Endothelial cell of umbilical vein (primary cell): ENCODE measurements around the gene ABLIM2. TPM values are rescaled to one million over a fixed set of nuclear protein-coding genes. Genes with fewer than 3 reads are reported as not detected.

ENCODE experiments used
- BruUV-seq: library from RNA; stranded (reverse); fragments of 400-500 nt; replicated peaks from 2 replicates; lab custom pipeline; 2021; lab: Mats Ljungman, UMichigan
- CTCF ChIA-PET: fragments of 300-600, 350-600 bp; sonication (Branson Sonifier 250); formaldehyde crosslinking; loops from one replicate; lab custom pipeline; 2021; ENCODE audit warnings: antibody characterized with exemption, inconsistent platforms; lab: Charles Lee
- POLR2A ChIA-PET: fragments of 300-600, 350-600 bp; sonication (Branson Sonifier 250); formaldehyde crosslinking; loops from one replicate; lab custom pipeline; 2021; ENCODE audit warnings: antibody characterized with exemption, inconsistent platforms; lab: Charles Lee
- DNase-seq: peaks from one replicate; pipeline ENCODE4 v3.0.0-alpha.2; 2011; ENCODE audit warnings: low read depth, low spot score
- FAIRE-seq: peaks from 2 replicates; lab custom pipeline; 2011; peaks lifted over from hg19 to GRCh38; lab: Jason Lieb, UNC
- H2AFZ ChIP-seq: 2 replicates; pipeline ENCODE4 v1.6.0; 2012; ENCODE audit warnings: low read depth, low read length, control low read depth, inconsistent platforms
- H3K27ac ChIP-seq: 2 replicates; pipeline ENCODE4 v1.5.1; 2011; ENCODE audit warnings: low read depth, mild to moderate bottlenecking, control low read depth, low read length, moderate library complexity; ENCODE audit not compliant: insufficient read depth
- H3K27me3 ChIP-seq, 2 experiments: 2 replicates each; pipeline versions ENCODE4 v1.6.0 to v1.6.1; 2011; ENCODE audit warnings: low read length in 2 of 2, mixed read lengths in 1 of 2; ENCODE audit not compliant: control insufficient read depth in 2 of 2, insufficient read depth in 2 of 2
- H3K36me3 ChIP-seq, 2 experiments: 2 replicates in 1 of 2; 3 replicates in 1 of 2; pipeline ENCODE4 v1.5.1; 2011; ENCODE audit warnings: low read length in 2 of 2, mild to moderate bottlenecking in 1 of 2, moderate library complexity in 1 of 2; ENCODE audit not compliant: control insufficient read depth in 2 of 2, insufficient read depth in 2 of 2; ENCODE audit errors: extremely low read depth in 1 of 2
- H3K4me1 ChIP-seq: 3 replicates; pipeline ENCODE4 v1.5.1; 2011; ENCODE audit warnings: mild to moderate bottlenecking, low read length; ENCODE audit not compliant: control insufficient read depth, insufficient read depth; ENCODE audit errors: extremely low read depth
- H3K4me2 ChIP-seq: 2 replicates; pipeline ENCODE4 v1.6.1; 2011; ENCODE audit warnings: low read length, control low read depth, mixed read lengths; ENCODE audit not compliant: insufficient read depth
- H3K4me3 ChIP-seq, 3 experiments: fragments of 200-600 bp in 1 of 3; sonication (generic), shearing (Covaris generic) in 1 of 3; replicated peaks in 1 of 3; 2 replicates each; pipeline ENCODE4 v1.5.1; 2011 to 2016; ENCODE audit warnings: control low read depth in 3 of 3, low read length in 3 of 3, mild to moderate bottlenecking in 2 of 3, inconsistent platforms in 1 of 3, low read depth in 1 of 3, moderate library complexity in 1 of 3; ENCODE audit not compliant: insufficient read depth in 1 of 3
- H3K79me2 ChIP-seq: 2 replicates; pipeline ENCODE4 v1.6.0; 2012; ENCODE audit warnings: low read length, inconsistent platforms; ENCODE audit not compliant: control insufficient read depth, insufficient read depth
- H3K9ac ChIP-seq: replicated peaks from 2 replicates; pipeline ENCODE3; 2011; ENCODE audit warnings: low read length, control low read depth; ENCODE audit not compliant: insufficient read depth; ENCODE audit errors: extremely low read depth
- H3K9me1 ChIP-seq: replicated peaks from 3 replicates; pipeline ENCODE4 v1.6.0; 2011; ENCODE audit warnings: mild to moderate bottlenecking, low read length; ENCODE audit not compliant: control insufficient read depth, insufficient read depth; ENCODE audit errors: extremely low read depth
- H3K9me3 ChIP-seq: replicated peaks from 2 replicates; pipeline ENCODE4 v1.5.1; 2012; ENCODE audit warnings: low read length, inconsistent platforms; ENCODE audit not compliant: control insufficient read depth, insufficient read depth
- H4K20me1 ChIP-seq: replicated peaks from 2 replicates; pipeline ENCODE3; 2011; ENCODE audit warnings: mild to moderate bottlenecking, low read length; ENCODE audit not compliant: control insufficient read depth, insufficient read depth; ENCODE audit errors: extremely low read depth
- CTCF ChIP-seq, 2 donors: IDR thresholded peaks; 1 replicate in 1 of 2; 2 replicates in 1 of 2; pipeline ENCODE4 v1.5.1; 2011; ENCODE audit warnings: low read length in 2 of 2, mild to moderate bottlenecking in 2 of 2, moderate library complexity in 2 of 2, control low read depth in 1 of 2, inconsistent platforms in 1 of 2, low read depth in 1 of 2; ENCODE audit not compliant: insufficient read depth in 1 of 2; ENCODE audit errors: extremely low read depth in 1 of 2
- EZH2 ChIP-seq: IDR thresholded peaks from 2 replicates; pipeline ENCODE4 v1.6.1; 2012; ENCODE audit warnings: borderline replicate concordance, low read depth, mild to moderate bottlenecking, moderate library complexity, low read length, inconsistent platforms; ENCODE audit not compliant: severe bottlenecking
- FOS ChIP-seq: IDR thresholded peaks from 2 replicates; pipeline ENCODE4 v1.6.1; 2011; ENCODE audit warnings: mild to moderate bottlenecking, low read length, moderate library complexity, borderline replicate concordance; ENCODE audit not compliant: insufficient read depth
- GATA2 ChIP-seq: IDR thresholded peaks from 2 replicates; pipeline ENCODE4 v1.7.0; 2011; ENCODE audit warnings: low read depth, mild to moderate bottlenecking, moderate library complexity, mixed read lengths, low read length; ENCODE audit not compliant: insufficient read length, insufficient read depth
- JUN ChIP-seq: IDR thresholded peaks from 2 replicates; pipeline ENCODE4 v1.6.1; 2011; ENCODE audit warnings: borderline replicate concordance, low read depth; ENCODE audit not compliant: insufficient read length, insufficient read depth
- MAX ChIP-seq: IDR thresholded peaks from 2 replicates; pipeline ENCODE4 v1.6.1; 2011; ENCODE audit not compliant: insufficient read depth, insufficient read length
- MYC ChIP-seq: IDR thresholded peaks from one replicate; pipeline ENCODE4 v1.6.1; 2011; ENCODE audit warnings: mild to moderate bottlenecking, low read depth, low read length
- POLR2A ChIP-seq: IDR thresholded peaks from 2 replicates; pipeline ENCODE4 v1.6.1; 2012; ENCODE audit warnings: low read depth, mild to moderate bottlenecking, control low read depth, low read length
- POLR2AphosphoS5 ChIP-seq: IDR thresholded peaks from 2 replicates; pipeline ENCODE4 v1.6.1; 2012; ENCODE audit warnings: low read depth, mild to moderate bottlenecking, control low read depth, low read length, moderate library complexity; ENCODE audit not compliant: insufficient read depth
- dilution Hi-C: fragments of 300-500 bp; cut with MboI; formaldehyde crosslinking; loops from one replicate; pipeline ENCODE4 v1.15.0; 2019; ENCODE audit warnings: low sequenced_read_pairs; ENCODE audit not compliant: extremely low pct_ligation_motif_present
- intact Hi-C: fragments of 100-400 bp; cut with micrococcal nuclease; formaldehyde crosslinking; loops from one replicate; pipeline ENCODE4 v1.10.0; 2022
- polyA plus RNA-seq, 4 experiments: library from polyadenylated mRNA; depleted of rRNA in 3 of 4; stranded (reverse) in 3 of 4; unstranded in 1 of 4; fragments of >200 nt; gene quantifications; 2 replicates each; pipeline versions ENCODE4 v1.2.1 to v1.2.3, GENCODE V29; 2011 to 2012; ENCODE audit warnings: missing spikeins in 1 of 4
- total RNA-seq: library from RNA; stranded (reverse); gene quantifications from 2 replicates; pipeline ENCODE4 v1.2.3, GENCODE V29; 2021

The ABLIM2 gene
- total and polyA plus RNA-seq, 2 donors (not counting 3 experiments of a cell fraction or from before 2014, with no cell fraction given): 0.28 to 0.66 TPM

GRCh38 chr4:8038083-8038482, 120.5 kb downstream of the ABLIM2 start:
- Histone ChIP-seq H4K20me1 (no peaks in the 10 kb centered on the region), H3K4me2 (no peak overlapping the region), H2AFZ (no peak overlapping the region), H3K9ac (no peak overlapping the region), H3K9me3 (no peaks in the 10 kb centered on the region), H3K27me3 (peaks cover 0 to 11% of the 10 kb centered on the region in 2 experiments), H3K27ac (no peak overlapping the region), H3K79me2 (no peaks in the 10 kb centered on the region), H3K4me3 (no peak overlapping the region), H3K9me1 (no peaks in the 10 kb centered on the region), H3K36me3 (no peaks in the 10 kb centered on the region), H3K4me1 (peaks cover 3% of the 10 kb centered on the region)
- TF ChIP-seq EZH2 (no peak), MAX (no peak), POLR2AphosphoS5 (no peak), JUN (no peak), FOS (no peak), POLR2A (no peak), CTCF (IDR thresholded peaks at IDR 0.05; ENCODE audit: extremely low read depth in 1 of 2, insufficient read depth in 1 of 2, low read depth in 1 of 2, low read length in 2 of 2) (no peak), MYC (no peak), GATA2 (no peak)
- no peak for FAIRE-seq
- BruUV-seq: no TSS peak
- no peak for DNase-seq
- ChIA-PET CTCF (no interaction called here), POLR2A (no interaction called here)
- dilution Hi-C loops: no loop called here
- intact Hi-C loops: loop anchor here (10.0 kb wide), 1 partner anchor 57 kb away; no protein-coding TSS in a partner anchor
